Measurements from ENCODE around the gene PSMA3. TPM values are rescaled to one million over a fixed set of nuclear protein-coding genes. Genes with fewer than 3 reads are reported as not detected.

Gene PSMA3
- total and polyA plus RNA-seq, 4 donors = 64.3 to 302 (median 181) TPM

DNA sequence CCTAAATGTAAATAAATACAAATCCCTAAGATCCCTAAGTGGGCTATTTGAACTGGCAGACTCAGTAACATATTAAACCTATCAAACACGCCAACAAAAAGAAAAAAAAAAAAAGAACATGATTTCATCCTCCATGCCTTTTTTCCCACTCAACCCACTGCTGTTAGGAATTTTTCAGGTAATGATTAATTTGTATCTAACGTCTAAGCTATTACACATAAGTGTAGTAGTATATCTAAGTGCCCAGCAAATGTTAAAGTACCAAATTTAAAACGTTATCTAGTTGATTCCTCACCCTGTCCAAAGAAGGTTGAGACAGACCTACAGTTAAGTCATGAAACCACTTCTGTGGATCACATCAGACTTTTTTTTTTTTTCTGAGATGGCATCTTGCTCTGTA, 37.3 kb downstream of the PSMA3 start:
- Histone ChIP-seq H3K36me3 (ENCODE audit: control insufficient read depth in 4 of 4, insufficient read depth in 4 of 4, low read length in 4 of 4) (peaks cover 15 to 47% (median 29%) of the 10 kb centered on the region in 4 donors), H3K27ac (ENCODE audit: low read depth in 1 of 2, low read length in 1 of 2) (peak overlapping the region in 1 of 2 donors; percentile 4), H3K9ac (ENCODE audit: insufficient read depth in 1 of 2, low read length in 2 of 2) (peak overlapping the region in 1 of 2 donors; percentile 9), H3K27me3 (ENCODE audit: control insufficient read depth in 3 of 3, insufficient read depth in 3 of 3, low read length in 2 of 3) (no peaks in the 10 kb centered on the region), H3K9me3 (ENCODE audit: control insufficient read depth in 4 of 4, insufficient read depth in 3 of 4, low read length in 3 of 4) (no peaks in the 10 kb centered on the region), H3K4me1 (ENCODE audit: control insufficient read depth in 5 of 5, insufficient read depth in 5 of 5, low read length in 5 of 5) (peaks cover 0 to 19% (median 6%) of the 10 kb centered on the region in 5 donors), H3K4me3 (no peak overlapping the region)
- TF ChIP-seq, protein P1, sequence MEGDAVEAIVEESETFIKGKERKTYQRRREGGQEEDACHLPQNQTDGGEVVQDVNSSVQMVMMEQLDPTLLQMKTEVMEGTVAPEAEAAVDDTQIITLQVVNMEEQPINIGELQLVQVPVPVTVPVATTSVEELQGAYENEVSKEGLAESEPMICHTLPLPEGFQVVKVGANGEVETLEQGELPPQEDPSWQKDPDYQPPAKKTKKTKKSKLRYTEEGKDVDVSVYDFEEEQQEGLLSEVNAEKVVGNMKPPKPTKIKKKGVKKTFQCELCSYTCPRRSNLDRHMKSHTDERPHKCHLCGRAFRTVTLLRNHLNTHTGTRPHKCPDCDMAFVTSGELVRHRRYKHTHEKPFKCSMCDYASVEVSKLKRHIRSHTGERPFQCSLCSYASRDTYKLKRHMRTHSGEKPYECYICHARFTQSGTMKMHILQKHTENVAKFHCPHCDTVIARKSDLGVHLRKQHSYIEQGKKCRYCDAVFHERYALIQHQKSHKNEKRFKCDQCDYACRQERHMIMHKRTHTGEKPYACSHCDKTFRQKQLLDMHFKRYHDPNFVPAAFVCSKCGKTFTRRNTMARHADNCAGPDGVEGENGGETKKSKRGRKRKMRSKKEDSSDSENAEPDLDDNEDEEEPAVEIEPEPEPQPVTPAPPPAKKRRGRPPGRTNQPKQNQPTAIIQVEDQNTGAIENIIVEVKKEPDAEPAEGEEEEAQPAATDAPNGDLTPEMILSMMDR (IDR thresholded peaks at IDR 0.05; ENCODE audit: control extremely low read depth, extremely low read depth) = no peak
- DNase-seq = no peak
- 54 to 62% methylated on average over 3 of the region's 3 CpGs for WGBS, 2 donors
- no peak for ATAC-seq (ENCODE audit: insufficient read depth, low FRiP score)

DNA sequence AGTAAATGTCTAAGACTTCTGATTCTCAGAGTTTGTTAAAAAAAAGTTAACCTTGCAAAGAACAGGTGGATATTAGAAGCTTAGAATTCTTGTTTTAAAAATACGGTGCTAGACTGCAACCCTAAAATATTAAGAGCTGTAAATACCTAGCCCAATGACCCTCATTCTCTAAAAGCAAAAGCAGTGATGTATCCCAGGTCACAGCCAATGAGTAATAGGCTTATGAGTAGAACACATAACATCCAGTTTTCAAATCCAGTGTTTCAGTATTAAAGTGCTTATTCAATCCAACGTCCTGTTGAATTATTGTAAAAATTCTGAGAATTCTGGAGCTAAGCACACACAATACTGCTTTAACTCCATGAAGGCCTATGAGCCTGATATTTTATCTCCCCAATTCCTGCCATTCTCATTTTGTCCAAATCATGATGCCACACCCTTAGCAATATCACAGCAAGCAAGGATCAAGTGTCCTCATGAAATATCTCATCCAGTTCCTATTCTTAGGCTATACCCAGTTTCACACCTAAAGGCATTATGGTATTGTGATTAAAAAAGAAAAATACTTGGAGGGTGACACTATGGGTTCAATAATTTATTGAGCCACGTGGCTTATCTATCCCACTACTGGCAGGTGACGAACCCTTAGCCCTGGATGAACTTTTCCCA, 38.4 kb downstream of the PSMA3 start:
- TF ChIP-seq, protein P1 (IDR thresholded peaks at IDR 0.05; ENCODE audit: control extremely low read depth, extremely low read depth) = no peak
- Histone ChIP-seq H3K4me3 (no peak overlapping the region), H3K36me3 (ENCODE audit: control insufficient read depth in 4 of 4, insufficient read depth in 4 of 4, low read length in 4 of 4) (peaks cover 8 to 48% (median 28%) of the 10 kb centered on the region in 4 donors), H3K27me3 (ENCODE audit: control insufficient read depth in 3 of 3, insufficient read depth in 3 of 3, low read length in 2 of 3) (no peaks in the 10 kb centered on the region), H3K9me3 (ENCODE audit: control insufficient read depth in 4 of 4, insufficient read depth in 3 of 4, low read length in 3 of 4) (no peaks in the 10 kb centered on the region), H3K4me1 (ENCODE audit: control insufficient read depth in 5 of 5, insufficient read depth in 5 of 5, low read length in 5 of 5) (peaks cover 0 to 19% (median 6%) of the 10 kb centered on the region in 5 donors), H3K27ac (ENCODE audit: low read depth in 1 of 2, low read length in 1 of 2) (peak overlapping the region in 1 of 2 donors; percentile 12), H3K9ac (ENCODE audit: insufficient read depth in 1 of 2, low read length in 2 of 2) (no peak overlapping the region)
- DNase-seq (no peak), ATAC-seq (ENCODE audit: insufficient read depth, low FRiP score) (no peak)
- 80 to 81% methylated on average over 4 of the region's 4 CpGs for WGBS, 2 donors

DNA sequence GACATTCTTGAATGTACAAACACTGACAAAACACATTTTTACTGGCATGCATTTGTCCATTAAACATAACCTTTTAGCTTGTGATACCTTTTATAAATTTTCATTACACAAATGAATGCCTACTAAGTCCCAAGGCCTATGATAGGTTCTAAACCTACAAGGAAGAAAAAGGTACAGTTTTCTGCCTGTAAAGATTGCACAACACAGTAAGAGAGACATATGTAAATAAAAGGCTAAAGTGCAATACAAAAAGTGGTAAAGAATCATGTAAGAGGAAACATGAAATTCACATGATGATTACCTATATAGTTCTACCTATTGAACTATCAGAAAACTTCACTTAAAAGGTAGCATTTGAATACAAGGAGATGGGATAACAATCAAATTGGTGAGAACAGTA, 39.1 kb downstream of the PSMA3 start:
- Histone ChIP-seq H3K27ac (ENCODE audit: low read depth in 1 of 2, low read length in 1 of 2) (peak overlapping the region in 1 of 2 donors; percentile 12), H3K4me1 (ENCODE audit: control insufficient read depth in 5 of 5, insufficient read depth in 5 of 5, low read length in 5 of 5) (peaks cover 0 to 19% (median 6%) of the 10 kb centered on the region in 5 donors), H3K27me3 (ENCODE audit: control insufficient read depth in 3 of 3, insufficient read depth in 3 of 3, low read length in 2 of 3) (no peaks in the 10 kb centered on the region), H3K9ac (ENCODE audit: insufficient read depth in 1 of 2, low read length in 2 of 2) (no peak overlapping the region), H3K9me3 (ENCODE audit: control insufficient read depth in 4 of 4, insufficient read depth in 3 of 4, low read length in 3 of 4) (no peaks in the 10 kb centered on the region), H3K36me3 (ENCODE audit: control insufficient read depth in 4 of 4, insufficient read depth in 4 of 4, low read length in 4 of 4) (peaks cover 8 to 44% (median 28%) of the 10 kb centered on the region in 4 donors), H3K4me3 (no peak overlapping the region)
- ATAC-seq (ENCODE audit: insufficient read depth, low FRiP score) (no peak), DNase-seq (no peak)
- TF ChIP-seq, protein P1 (IDR thresholded peaks at IDR 0.05; ENCODE audit: control extremely low read depth, extremely low read depth) = no peak
